ENCODE measurements around the gene ATXN2L.

The ATXN2L gene

GRCh38 chr16:28823873-28824716 lies 1.3 kb downstream of the ATXN2L start:
- peaks cover 31 to 35% of the 10 kb centered on the region in 2 donors for H3K36me3 ChIP-seq (ENCODE audit: control insufficient read depth in 2 of 2, insufficient read depth in 2 of 2, low read length in 2 of 2)
- peak overlapping the region; percentile 96 to 97 for H3K27ac ChIP-seq (ENCODE audit: low read depth in 2 of 2, low read length in 2 of 2)

GRCh38 chr16:28824717-28824973 lies 1.8 kb downstream of the ATXN2L start:
- Histone ChIP-seq H3K27me3 (ENCODE audit: control insufficient read depth in 2 of 2, insufficient read depth in 2 of 2, low read length in 2 of 2) (no peaks in the 10 kb centered on the region), H3K4me3 (ENCODE audit: low read length in 2 of 2) (peak overlapping the region; percentile 90 to 96), H3K36me3 (ENCODE audit: control insufficient read depth in 2 of 2, insufficient read depth in 2 of 2, low read length in 2 of 2) (peaks cover 37 to 40% of the 10 kb centered on the region in 2 donors), H3K4me1 (ENCODE audit: control insufficient read depth in 2 of 2, insufficient read depth in 2 of 2, low read length in 2 of 2) (peaks cover 9 to 21% of the 10 kb centered on the region in 2 donors), H3K9me3 (ENCODE audit: control insufficient read depth in 2 of 2, low read length in 2 of 2) (no peaks in the 10 kb centered on the region), H3K27ac (ENCODE audit: low read depth in 2 of 2, low read length in 2 of 2) (peak overlapping the region; percentile 96 to 97), H3K9ac (ENCODE audit: low read depth in 1 of 2, low read length in 2 of 2) (peak overlapping the region; percentile 92 to 98)

More at GRCh38 chr16:28823873-28824716, 1.3 kb downstream of the ATXN2L start:
- Histone ChIP-seq H3K4me1 (ENCODE audit: control insufficient read depth in 2 of 2, insufficient read depth in 2 of 2, low read length in 2 of 2) (peaks cover 9 to 21% of the 10 kb centered on the region in 2 donors), H3K4me3 (ENCODE audit: low read length in 2 of 2) (peak overlapping the region; percentile 90 to 96), H3K27me3 (ENCODE audit: control insufficient read depth in 2 of 2, insufficient read depth in 2 of 2, low read length in 2 of 2) (no peaks in the 10 kb centered on the region), H3K9me3 (ENCODE audit: control insufficient read depth in 2 of 2, low read length in 2 of 2) (no peaks in the 10 kb centered on the region), H3K9ac (ENCODE audit: low read depth in 1 of 2, low read length in 2 of 2) (peak overlapping the region; percentile 92 to 98)

DNA sequence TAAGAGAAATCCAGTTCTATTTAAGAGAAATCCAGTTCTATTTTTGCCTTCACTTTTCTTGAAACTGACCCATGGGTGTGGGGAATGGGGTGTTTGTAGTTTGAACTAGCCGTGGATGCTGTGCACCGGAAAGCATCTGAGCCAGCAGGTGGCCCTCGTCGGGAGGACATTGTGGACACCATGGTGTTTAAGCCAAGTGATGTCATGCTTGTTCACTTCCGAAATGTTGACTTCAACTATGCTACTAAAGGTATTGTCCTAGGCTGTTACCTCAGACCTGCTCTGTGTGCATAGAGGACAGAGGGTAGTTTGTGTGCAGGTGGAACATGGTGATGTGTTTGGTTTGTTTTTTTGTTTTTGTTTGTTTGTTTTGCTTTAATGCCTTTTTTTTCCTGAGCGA lies 3.3 kb downstream of the ATXN2L start:
- H3K4me1 ChIP-seq (ENCODE audit: control insufficient read depth in 2 of 2, insufficient read depth in 2 of 2, low read length in 2 of 2): peaks cover 9 to 14% of the 10 kb centered on the region in 2 donors
- no peak overlapping the region for H3K9ac ChIP-seq (ENCODE audit: low read depth in 1 of 2, low read length in 2 of 2)
- H3K27me3 ChIP-seq (ENCODE audit: control insufficient read depth in 2 of 2, insufficient read depth in 2 of 2, low read length in 2 of 2): no peaks in the 10 kb centered on the region
- peaks cover 45 to 55% of the 10 kb centered on the region in 2 donors for H3K36me3 ChIP-seq (ENCODE audit: control insufficient read depth in 2 of 2, insufficient read depth in 2 of 2, low read length in 2 of 2)
- H3K4me3 ChIP-seq (ENCODE audit: low read length in 2 of 2): no peak overlapping the region
- no peaks in the 10 kb centered on the region for H3K9me3 ChIP-seq (ENCODE audit: control insufficient read depth in 2 of 2, low read length in 2 of 2)
- H3K27ac ChIP-seq (ENCODE audit: low read depth in 2 of 2, low read length in 2 of 2): no peak overlapping the region

GRCh38 chr16:28829747-28830146 lies 6.9 kb downstream of the ATXN2L start:
- no peaks in the 10 kb centered on the region for H3K27me3 ChIP-seq (ENCODE audit: control insufficient read depth in 2 of 2, insufficient read depth in 2 of 2, low read length in 2 of 2)
- H3K27ac ChIP-seq (ENCODE audit: low read depth in 2 of 2, low read length in 2 of 2): no peak overlapping the region
- no peaks in the 10 kb centered on the region for H3K9me3 ChIP-seq (ENCODE audit: control insufficient read depth in 2 of 2, low read length in 2 of 2)
- no peak overlapping the region for H3K9ac ChIP-seq (ENCODE audit: low read depth in 1 of 2, low read length in 2 of 2)
- peaks cover 81 to 91% of the 10 kb centered on the region in 2 donors for H3K36me3 ChIP-seq (ENCODE audit: control insufficient read depth in 2 of 2, insufficient read depth in 2 of 2, low read length in 2 of 2)
- H3K4me3 ChIP-seq (ENCODE audit: low read length in 2 of 2): no peak overlapping the region
- H3K4me1 ChIP-seq (ENCODE audit: control insufficient read depth in 2 of 2, insufficient read depth in 2 of 2, low read length in 2 of 2): peaks cover 5% of the 10 kb centered on the region in 2 donors

GRCh38 chr16:28830531-28830930 lies 7.7 kb downstream of the ATXN2L start:
- peak overlapping the region in 1 of 2 donors; percentile 17 for H3K9ac ChIP-seq (ENCODE audit: low read depth in 1 of 2, low read length in 2 of 2)
- H3K36me3 ChIP-seq (ENCODE audit: control insufficient read depth in 2 of 2, insufficient read depth in 2 of 2, low read length in 2 of 2): peaks cover 85 to 98% of the 10 kb centered on the region in 2 donors
- H3K4me1 ChIP-seq (ENCODE audit: control insufficient read depth in 2 of 2, insufficient read depth in 2 of 2, low read length in 2 of 2): peaks cover 0 to under 1% of the 10 kb centered on the region in 2 donors
- no peaks in the 10 kb centered on the region for H3K27me3 ChIP-seq (ENCODE audit: control insufficient read depth in 2 of 2, insufficient read depth in 2 of 2, low read length in 2 of 2)
- no peak overlapping the region for H3K27ac ChIP-seq (ENCODE audit: low read depth in 2 of 2, low read length in 2 of 2)
- H3K9me3 ChIP-seq (ENCODE audit: control insufficient read depth in 2 of 2, low read length in 2 of 2): no peaks in the 10 kb centered on the region
- H3K4me3 ChIP-seq (ENCODE audit: low read length in 2 of 2): no peak overlapping the region

GRCh38 chr16:28834349-28834748 lies 11.6 kb downstream of the ATXN2L start:
- Histone ChIP-seq H3K36me3 (ENCODE audit: control insufficient read depth in 2 of 2, insufficient read depth in 2 of 2, low read length in 2 of 2) (peaks cover 70 to 76% of the 10 kb centered on the region in 2 donors), H3K9ac (ENCODE audit: low read depth in 1 of 2, low read length in 2 of 2) (no peak overlapping the region), H3K4me1 (ENCODE audit: control insufficient read depth in 2 of 2, insufficient read depth in 2 of 2, low read length in 2 of 2) (no peaks in the 10 kb centered on the region), H3K27ac (ENCODE audit: low read depth in 2 of 2, low read length in 2 of 2) (no peak overlapping the region), H3K27me3 (ENCODE audit: control insufficient read depth in 2 of 2, insufficient read depth in 2 of 2, low read length in 2 of 2) (no peaks in the 10 kb centered on the region), H3K4me3 (ENCODE audit: low read length in 2 of 2) (no peak overlapping the region), H3K9me3 (ENCODE audit: control insufficient read depth in 2 of 2, low read length in 2 of 2) (no peaks in the 10 kb centered on the region)

GRCh38 chr16:28834873-28835863 lies 12.4 kb downstream of the ATXN2L start:
- Histone ChIP-seq H3K9ac (ENCODE audit: low read depth in 1 of 2, low read length in 2 of 2) (no peak overlapping the region), H3K4me3 (ENCODE audit: low read length in 2 of 2) (no peak overlapping the region), H3K9me3 (ENCODE audit: control insufficient read depth in 2 of 2, low read length in 2 of 2) (no peaks in the 10 kb centered on the region), H3K27ac (ENCODE audit: low read depth in 2 of 2, low read length in 2 of 2) (no peak overlapping the region), H3K4me1 (ENCODE audit: control insufficient read depth in 2 of 2, insufficient read depth in 2 of 2, low read length in 2 of 2) (no peaks in the 10 kb centered on the region), H3K36me3 (ENCODE audit: control insufficient read depth in 2 of 2, insufficient read depth in 2 of 2, low read length in 2 of 2) (peaks cover 63 to 68% of the 10 kb centered on the region in 2 donors), H3K27me3 (ENCODE audit: control insufficient read depth in 2 of 2, insufficient read depth in 2 of 2, low read length in 2 of 2) (no peaks in the 10 kb centered on the region)

- H3K27ac ChIP-seq (ENCODE audit: low read depth in 2 of 2, low read length in 2 of 2): no peak overlapping the region
- no peaks in the 10 kb centered on the region for H3K27me3 ChIP-seq (ENCODE audit: control insufficient read depth in 2 of 2, insufficient read depth in 2 of 2, low read length in 2 of 2)
- peaks cover 57 to 59% of the 10 kb centered on the region in 2 donors for H3K36me3 ChIP-seq (ENCODE audit: control insufficient read depth in 2 of 2, insufficient read depth in 2 of 2, low read length in 2 of 2)
- no peak overlapping the region for H3K9ac ChIP-seq (ENCODE audit: low read depth in 1 of 2, low read length in 2 of 2)
- no peaks in the 10 kb centered on the region for H3K4me1 ChIP-seq (ENCODE audit: control insufficient read depth in 2 of 2, insufficient read depth in 2 of 2, low read length in 2 of 2)
- no peaks in the 10 kb centered on the region for H3K9me3 ChIP-seq (ENCODE audit: control insufficient read depth in 2 of 2, low read length in 2 of 2)
- no peak overlapping the region for H3K4me3 ChIP-seq (ENCODE audit: low read length in 2 of 2)
Observed at GRCh38 chr16:28835864-28836760, 13.3 kb downstream of the ATXN2L start.

DNA sequence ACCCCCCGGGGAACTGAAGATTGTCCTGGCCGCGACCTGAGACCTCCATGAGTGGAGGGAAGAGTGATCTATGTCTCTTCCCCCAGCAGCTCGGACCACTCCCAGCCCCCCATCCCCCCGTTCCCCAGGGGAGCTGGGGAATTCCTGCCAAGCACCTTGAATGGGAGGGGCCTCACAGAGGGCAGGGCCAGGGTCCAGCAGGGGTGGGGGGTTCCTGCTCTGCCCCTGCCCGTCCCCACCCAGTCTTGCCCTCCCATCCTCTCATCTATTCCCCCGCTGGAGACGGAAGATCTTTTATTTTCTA lies 13.9 kb downstream of the ATXN2L start:
- Histone ChIP-seq H3K36me3 (ENCODE audit: control insufficient read depth in 2 of 2, insufficient read depth in 2 of 2, low read length in 2 of 2) (peaks cover 51 to 53% of the 10 kb centered on the region in 2 donors), H3K27me3 (ENCODE audit: control insufficient read depth in 2 of 2, insufficient read depth in 2 of 2, low read length in 2 of 2) (no peaks in the 10 kb centered on the region), H3K9me3 (ENCODE audit: control insufficient read depth in 2 of 2, low read length in 2 of 2) (no peaks in the 10 kb centered on the region), H3K9ac (ENCODE audit: low read depth in 1 of 2, low read length in 2 of 2) (no peak overlapping the region), H3K4me3 (ENCODE audit: low read length in 2 of 2) (no peak overlapping the region), H3K27ac (ENCODE audit: low read depth in 2 of 2, low read length in 2 of 2) (no peak overlapping the region), H3K4me1 (ENCODE audit: control insufficient read depth in 2 of 2, insufficient read depth in 2 of 2, low read length in 2 of 2) (no peaks in the 10 kb centered on the region)

Measured in mucosa of rectum (tissue), 2 donors.